Measurements from ENCODE around the gene SOX6. TPM values are rescaled to one million over a fixed set of nuclear protein-coding genes. Genes with fewer than 3 reads are reported as not detected.

Gene SOX6
- total RNA-seq, 2 experiments from 2014 or later: 0.20 TPM; not detected in 1

GRCh38 chr11:16015741-16016467, 340.4 kb downstream of the SOX6 start:
- no peaks in the 10 kb centered on the region for H3K4me1 ChIP-seq (ENCODE audit: insufficient read depth, low read length)
- intact Hi-C loops (cut with DNase I, micrococcal nuclease): no loop called here
- ATAC-seq (ENCODE audit: poor library complexity) (no peak), DNase-seq (no peak)
- POLR2A ChIA-PET: no interaction called here
- no peaks in the 10 kb centered on the region for H3K4me1 Mint-ChIP-seq (ENCODE audit: low read depth)
- no peaks in the 10 kb centered on the region for H3K27me3 Mint-ChIP-seq
- no peaks in the 10 kb centered on the region for H3K36me3 Mint-ChIP-seq (ENCODE audit: low read depth)
- TF ChIP-seq CTCF (IDR thresholded peaks at IDR 0.05): no peak
- H3K27ac ChIP-seq (ENCODE audit: low read depth in 1 of 2, low read length in 2 of 2): no peak overlapping the region
- H3K9me3 ChIP-seq (ENCODE audit: control insufficient read depth in 1 of 2, insufficient read depth in 1 of 2, low read length in 2 of 2): no peaks in the 10 kb centered on the region
- H3K27ac Mint-ChIP-seq: no peak overlapping the region
- no peaks in the 10 kb centered on the region for H3K9me3 Mint-ChIP-seq
- no peak overlapping the region for H3K4me3 ChIP-seq (ENCODE audit: low read length)
- no peaks in the 10 kb centered on the region for H3K36me3 ChIP-seq (ENCODE audit: insufficient read depth, low read length)
- no peak overlapping the region for H3K4me3 Mint-ChIP-seq
- CTCF ChIA-PET: no interaction called here
- H3K27me3 ChIP-seq (ENCODE audit: control insufficient read depth in 1 of 2, insufficient read depth in 2 of 2, low read length in 2 of 2): no peaks in the 10 kb centered on the region

- H3K36me3 ChIP-seq (ENCODE audit: insufficient read depth, low read length): no peaks in the 10 kb centered on the region
- Mint-ChIP-seq H3K27ac (no peak overlapping the region), H3K4me3 (no peak overlapping the region), H3K4me1 (ENCODE audit: low read depth) (no peaks in the 10 kb centered on the region), H3K36me3 (ENCODE audit: low read depth) (no peaks in the 10 kb centered on the region), H3K9me3 (no peaks in the 10 kb centered on the region), H3K27me3 (no peaks in the 10 kb centered on the region)
- no peaks in the 10 kb centered on the region for H3K4me1 ChIP-seq (ENCODE audit: insufficient read depth, low read length)
- intact Hi-C loops (cut with DNase I, micrococcal nuclease): no loop called here
- no peaks in the 10 kb centered on the region for H3K27me3 ChIP-seq (ENCODE audit: control insufficient read depth in 1 of 2, insufficient read depth in 2 of 2, low read length in 2 of 2)
- ChIA-PET POLR2A (no interaction called here), CTCF (no interaction called here)
- no peak overlapping the region for H3K4me3 ChIP-seq (ENCODE audit: low read length)
- H3K9me3 ChIP-seq (ENCODE audit: control insufficient read depth in 1 of 2, insufficient read depth in 1 of 2, low read length in 2 of 2): no peaks in the 10 kb centered on the region
- DNase-seq: no peak
- no peak for TF ChIP-seq CTCF (IDR thresholded peaks at IDR 0.05)
- ATAC-seq (ENCODE audit: poor library complexity): no peak
- H3K27ac ChIP-seq (ENCODE audit: low read depth in 1 of 2, low read length in 2 of 2): no peak overlapping the region
These were observed 342.6 kb downstream of the SOX6 start for GRCh38 chr11:16013649-16014275.

- H3K4me3 Mint-ChIP-seq: no peak overlapping the region
- no peak for ATAC-seq (ENCODE audit: poor library complexity)
- no peaks in the 10 kb centered on the region for H3K4me1 ChIP-seq (ENCODE audit: insufficient read depth, low read length)
- H3K36me3 Mint-ChIP-seq (ENCODE audit: low read depth): no peaks in the 10 kb centered on the region
- H3K9me3 ChIP-seq (ENCODE audit: control insufficient read depth in 1 of 2, insufficient read depth in 1 of 2, low read length in 2 of 2): no peaks in the 10 kb centered on the region
- no peak overlapping the region for H3K27ac ChIP-seq (ENCODE audit: low read depth in 1 of 2, low read length in 2 of 2)
- no peaks in the 10 kb centered on the region for H3K36me3 ChIP-seq (ENCODE audit: insufficient read depth, low read length)
- no peaks in the 10 kb centered on the region for H3K27me3 ChIP-seq (ENCODE audit: control insufficient read depth in 1 of 2, insufficient read depth in 2 of 2, low read length in 2 of 2)
- H3K27me3 Mint-ChIP-seq: no peaks in the 10 kb centered on the region
- H3K9me3 Mint-ChIP-seq: no peaks in the 10 kb centered on the region
- intact Hi-C loops (cut with DNase I, micrococcal nuclease): no loop called here
- no peak for TF ChIP-seq CTCF (IDR thresholded peaks at IDR 0.05)
- H3K27ac Mint-ChIP-seq: no peak overlapping the region
- ChIA-PET CTCF (no interaction called here), POLR2A (no interaction called here)
- H3K4me3 ChIP-seq (ENCODE audit: low read length): no peak overlapping the region
- no peaks in the 10 kb centered on the region for H3K4me1 Mint-ChIP-seq (ENCODE audit: low read depth)
- DNase-seq: no peak
These were observed 343.1 kb downstream of the SOX6 start for GRCh38 chr11:16013242-16013641.
